Ammon's horn (tissue), 1 donor: ENCODE data around the gene SAMM50.
A peak's percentile ranks its signal among the peaks of the same experiment; 100 is the strongest.

Source experiments
- DNase-seq: peaks from one replicate; pipeline ENCODE4 v3.0.0-alpha.2; 2016; ENCODE audit warnings: low spot score

SAMM50 gene

GRCh38 chr22:44030051-44030701 lies 74.9 kb downstream of the SAMM50 start:
- no peak for DNase-seq

- DNase-seq = no peak
Measured at GRCh38 chr22:44030702-44031082, 75.5 kb downstream of the SAMM50 start.

DNA sequence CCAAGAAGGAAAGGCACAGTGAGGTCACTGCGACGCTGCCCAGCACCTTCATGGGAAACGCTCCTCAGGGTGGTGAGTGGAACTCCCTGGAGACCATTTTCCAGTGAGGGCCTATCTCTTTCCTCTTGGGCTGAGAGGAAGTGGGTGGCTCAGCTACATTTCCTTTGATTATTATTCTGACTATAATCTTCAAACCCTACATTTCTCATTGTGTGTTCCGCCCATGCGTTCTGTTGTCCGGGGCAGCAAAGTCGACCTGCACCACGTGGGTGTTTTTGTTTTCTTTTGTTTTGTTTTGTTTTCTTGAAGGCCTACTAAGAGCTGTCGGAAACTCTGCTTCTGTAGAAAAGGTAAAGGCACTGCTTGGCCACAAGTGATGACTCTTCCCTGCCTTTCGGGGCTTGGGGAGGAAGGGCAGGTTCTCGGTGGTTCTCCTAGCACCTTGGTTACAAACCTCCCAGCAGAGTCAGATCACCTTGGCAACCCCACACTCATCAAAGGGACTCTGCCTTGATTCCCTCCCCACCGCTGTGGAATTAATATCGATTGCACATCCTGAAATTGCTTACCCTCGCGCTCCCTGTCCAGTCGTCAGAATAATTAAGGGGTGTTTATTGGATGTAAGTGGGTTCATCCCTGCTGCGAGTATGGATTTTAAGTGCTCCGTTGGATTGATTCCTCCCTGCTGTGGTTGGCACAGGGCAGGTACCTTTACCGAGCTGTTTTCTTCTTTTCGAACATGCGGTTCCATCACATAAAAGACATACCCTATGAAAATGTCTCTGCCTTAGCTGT lies 76.1 kb downstream of the SAMM50 start:
- no peak for DNase-seq

GRCh38 chr22:44032126-44032730 lies 77.0 kb downstream of the SAMM50 start:
- no peak for DNase-seq

DNA sequence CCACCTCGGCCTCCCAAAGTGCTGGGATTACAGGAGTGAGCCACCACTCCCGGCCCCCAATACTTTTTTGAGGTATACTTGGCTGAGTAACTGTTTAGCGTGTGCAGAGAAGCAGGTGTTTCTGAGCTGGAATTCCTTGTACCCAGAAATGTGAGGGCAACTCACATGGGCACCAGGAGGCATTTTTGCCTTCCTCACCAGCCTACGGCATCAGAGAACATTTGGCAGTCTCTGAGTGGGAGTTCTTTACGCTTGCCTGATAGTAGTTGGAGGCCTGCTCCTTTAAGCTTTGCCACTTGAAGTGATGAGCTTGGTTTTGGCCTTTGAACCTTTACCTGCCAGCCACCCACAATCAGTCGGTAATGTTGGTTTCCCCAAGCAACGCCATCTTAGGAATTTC lies 78.0 kb downstream of the SAMM50 start:
- peak; percentile 31 for DNase-seq

DNA sequence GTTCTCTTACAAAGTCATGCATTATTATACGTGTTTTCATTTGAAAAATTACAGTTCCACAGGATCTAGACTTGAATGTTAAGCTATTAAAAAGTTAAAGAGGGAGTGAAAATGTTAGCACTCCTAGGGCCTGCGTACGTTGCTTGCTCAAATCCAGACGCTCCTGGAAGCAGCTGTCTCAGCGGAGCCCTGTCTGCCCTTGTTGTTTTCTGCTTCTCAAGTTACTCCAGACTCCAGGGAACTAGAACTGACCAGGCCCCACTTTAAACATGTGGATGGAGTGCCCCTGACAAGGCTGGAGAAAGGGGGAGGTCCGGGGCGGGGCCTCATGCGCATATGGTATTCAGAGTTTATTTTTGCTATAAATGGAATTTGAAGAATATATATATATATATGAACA lies 78.5 kb downstream of the SAMM50 start:
- no peak for DNase-seq

GRCh38 chr22:44037519-44038375 lies 82.5 kb downstream of the SAMM50 start:
- peak; percentile 69 for DNase-seq

DNA sequence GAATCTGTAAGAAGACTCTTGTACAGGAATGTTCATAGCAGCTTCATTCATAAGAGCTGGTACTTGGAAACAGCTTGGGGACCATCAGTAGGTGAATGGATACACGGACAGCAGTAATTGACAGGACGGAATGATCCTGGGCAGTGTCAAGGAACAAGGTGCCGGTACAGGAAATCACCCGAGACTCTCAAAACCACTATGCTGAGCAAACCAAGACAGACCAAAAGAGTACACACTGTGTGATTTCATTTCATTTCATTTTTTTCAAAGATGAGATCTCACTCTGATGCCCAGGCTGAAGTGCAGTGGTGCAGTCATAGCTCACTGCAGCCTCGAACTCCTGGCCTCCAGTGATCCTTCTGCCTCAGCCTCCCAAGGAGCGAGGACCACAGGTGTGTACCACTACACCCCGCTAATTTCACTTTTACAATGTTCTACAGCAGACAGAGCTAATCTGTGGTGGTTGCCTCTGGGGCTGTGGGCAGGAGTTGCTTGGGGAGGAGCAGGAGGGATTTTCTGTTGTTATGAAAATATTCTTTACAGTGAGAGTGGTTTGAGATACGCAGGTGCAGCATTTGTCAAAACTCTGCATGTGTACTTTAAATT lies 84.4 kb downstream of the SAMM50 start:
- no peak for DNase-seq

DNA sequence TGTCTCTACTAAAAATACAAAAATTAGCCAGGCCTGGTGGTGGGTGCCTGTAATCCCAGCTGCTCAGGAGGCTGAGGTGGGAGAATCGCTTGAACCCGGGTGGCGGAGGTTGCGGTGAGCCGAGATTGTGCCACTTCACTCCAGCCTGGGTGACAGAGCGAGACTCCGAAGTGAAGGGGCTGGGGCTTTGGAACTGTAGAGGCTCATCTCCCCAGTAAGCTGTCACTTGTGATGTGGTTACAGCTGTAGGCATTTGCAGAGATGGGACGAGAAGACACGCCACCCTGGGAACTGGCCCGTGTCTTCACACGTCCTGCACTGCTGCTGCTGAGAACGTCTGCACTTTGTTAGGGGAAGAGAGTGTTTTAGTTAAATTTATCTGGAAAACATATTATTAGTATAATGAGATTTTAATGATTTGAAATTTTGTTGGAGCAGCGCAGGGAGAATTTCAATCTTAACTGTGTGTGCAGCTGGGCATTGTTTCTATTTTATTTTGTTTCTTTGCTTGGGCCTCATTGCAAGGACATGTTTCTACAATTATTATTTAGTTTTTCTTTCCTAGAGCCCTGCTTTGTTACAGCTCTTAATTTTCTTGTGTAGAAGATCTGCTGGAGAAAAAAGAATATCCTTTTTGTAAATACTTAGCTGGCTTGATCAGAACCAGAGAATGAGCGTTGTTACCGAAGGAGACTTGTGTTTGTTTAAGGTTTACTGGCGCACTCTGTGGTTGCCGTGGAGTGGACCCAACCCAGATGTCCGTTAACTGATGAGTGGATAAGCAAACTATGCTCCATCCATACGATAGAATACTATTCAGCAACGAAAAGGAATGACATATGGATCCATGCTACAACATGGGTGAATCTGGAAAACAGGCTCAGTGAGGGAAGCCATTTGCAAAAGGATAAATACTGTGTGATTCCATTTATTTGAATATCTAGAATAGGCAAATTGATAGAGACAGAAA lies 87.3 kb downstream of the SAMM50 start:
- no peak for DNase-seq

DNA sequence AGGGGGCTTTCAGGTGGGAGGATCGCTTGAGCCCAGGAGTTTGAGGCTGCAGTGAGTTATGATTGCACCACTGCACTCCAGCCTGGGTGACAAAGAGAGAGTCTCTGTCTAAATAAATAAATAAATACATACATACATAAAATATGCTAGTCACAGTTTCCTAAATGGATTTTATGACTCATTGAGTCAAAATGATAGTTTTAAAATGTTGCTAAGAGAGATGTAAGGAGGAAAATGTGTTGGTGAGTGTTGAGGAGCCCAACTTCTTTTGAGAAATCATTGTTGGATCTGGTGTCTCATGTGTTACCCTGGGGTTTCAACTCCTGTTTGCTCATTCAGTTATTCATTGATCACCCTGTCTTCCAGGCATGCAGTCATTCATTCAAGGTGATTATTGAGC lies 89.9 kb downstream of the SAMM50 start:
- DNase-seq = no peak
